ENCODE results near the gene YTHDF1. TPM values are rescaled to one million over a fixed set of nuclear protein-coding genes. Genes with fewer than 3 reads are reported as not detected.

The YTHDF1 gene
- total RNA-seq, 2 donors from 2014 or later = 21.8 to 31.8 TPM

Other genes with a start within 250 kb of the YTHDF1 start
- gene BHLHE23, start 209.2 kb downstream of the YTHDF1 start, total RNA-seq = not detected
- gene BIRC7, start 19.8 kb upstream of the YTHDF1 start, total RNA-seq = not detected
- not detected for gene NKAIN4, start 38.3 kb upstream of the YTHDF1 start, total RNA-seq
- 100 to 1,000 TPM; 110 to 119 TPM for gene ARFGAP1, start 56.7 kb upstream of the YTHDF1 start, total RNA-seq
- gene COL20A1, start 77.1 kb upstream of the YTHDF1 start, total RNA-seq = not detected
- not detected for gene CHRNA4, start 145.2 kb upstream of the YTHDF1 start, total RNA-seq

All from thoracic aorta (tissue), 2 donors.